ENCODE data around the gene SCAMP5. TPM values are rescaled to one million over a fixed set of nuclear protein-coding genes. Genes with fewer than 3 reads are reported as not detected.

SCAMP5 gene
- total RNA-seq, 6 experiments from 2014 or later, result 6.4 to 11.2 (median 6.9) TPM

- DNase-seq, result no peak
- no peaks in the 10 kb centered on the region; the same call in 1 of the 2 replicates for H3K36me3 Mint-ChIP-seq (ENCODE audit: low read depth)
- TF ChIP-seq CTCF (IDR thresholded peaks at IDR 0.05), result no peak
- H3K9me3 Mint-ChIP-seq, result no peaks in the 10 kb centered on the region
- H3K4me3 Mint-ChIP-seq, result no peak overlapping the region
- H3K4me1 Mint-ChIP-seq (ENCODE audit: low read depth), result peaks cover 63% of the 10 kb centered on the region
- no peak overlapping the region for H3K27ac Mint-ChIP-seq
- H3K27me3 Mint-ChIP-seq (ENCODE audit: insufficient read depth), result peaks cover 4% of the 10 kb centered on the region; the same call in 1 of the 2 replicates
These were observed 68.5 kb downstream of the SCAMP5 start for GRCh38 chr15:75063889-75064288.

- DNase-seq, result no peak
- no peaks in the 10 kb centered on the region; the same call in 1 of the 2 replicates for H3K36me3 Mint-ChIP-seq (ENCODE audit: low read depth)
- H3K27me3 Mint-ChIP-seq (ENCODE audit: insufficient read depth), result peaks cover 6% of the 10 kb centered on the region
- TF ChIP-seq CTCF (IDR thresholded peaks at IDR 0.05), result no peak
- no peak overlapping the region for H3K27ac Mint-ChIP-seq
- no peak overlapping the region for H3K4me3 Mint-ChIP-seq
- peaks cover 63% of the 10 kb centered on the region for H3K4me1 Mint-ChIP-seq (ENCODE audit: low read depth)
- H3K9me3 Mint-ChIP-seq, result no peaks in the 10 kb centered on the region
These were observed 69.5 kb downstream of the SCAMP5 start for GRCh38 chr15:75064846-75065245.

- no peak for DNase-seq
- no peak for TF ChIP-seq CTCF (IDR thresholded peaks at IDR 0.05)
- H3K27ac Mint-ChIP-seq, result no peak overlapping the region
- peak overlapping the region; percentile 52; the same call in 1 of the 2 replicates for H3K4me3 Mint-ChIP-seq
- H3K36me3 Mint-ChIP-seq (ENCODE audit: low read depth), result no peaks in the 10 kb centered on the region; the same call in 1 of the 2 replicates
- H3K4me1 Mint-ChIP-seq (ENCODE audit: low read depth), result peaks cover 63% of the 10 kb centered on the region
- no peaks in the 10 kb centered on the region for H3K9me3 Mint-ChIP-seq
- H3K27me3 Mint-ChIP-seq (ENCODE audit: insufficient read depth), result peaks cover 6% of the 10 kb centered on the region
These were observed 70.1 kb downstream of the SCAMP5 start for GRCh38 chr15:75065467-75065850.

- Mint-ChIP-seq H3K9me3 (no peaks in the 10 kb centered on the region), H3K27ac (peak overlapping the region; percentile 51), H3K4me3 (peak overlapping the region; percentile 71), H3K4me1 (ENCODE audit: low read depth) (peaks cover 60% of the 10 kb centered on the region), H3K36me3 (ENCODE audit: low read depth) (no peaks in the 10 kb centered on the region; the same call in 1 of the 2 replicates), H3K27me3 (ENCODE audit: insufficient read depth) (peaks cover 6% of the 10 kb centered on the region)
- no peak for TF ChIP-seq CTCF (IDR thresholded peaks at IDR 0.05)
- DNase-seq, result peak; percentile 23
These were observed 70.6 kb downstream of the SCAMP5 start for GRCh38 chr15:75065851-75066509.

- Mint-ChIP-seq H3K27me3 (ENCODE audit: insufficient read depth) (peaks cover 6% of the 10 kb centered on the region), H3K36me3 (ENCODE audit: low read depth) (no peaks in the 10 kb centered on the region; the same call in 1 of the 2 replicates), H3K9me3 (no peaks in the 10 kb centered on the region), H3K4me3 (no peak overlapping the region), H3K27ac (no peak overlapping the region; the same call in 1 of the 2 replicates), H3K4me1 (ENCODE audit: low read depth) (peaks cover 47% of the 10 kb centered on the region)
- no peak for TF ChIP-seq CTCF (IDR thresholded peaks at IDR 0.05)
- DNase-seq, result peak; percentile 57
These were observed 71.9 kb downstream of the SCAMP5 start for GRCh38 chr15:75067123-75067830.
